ENCODE data around the gene UNK.

UNK gene

DNA sequence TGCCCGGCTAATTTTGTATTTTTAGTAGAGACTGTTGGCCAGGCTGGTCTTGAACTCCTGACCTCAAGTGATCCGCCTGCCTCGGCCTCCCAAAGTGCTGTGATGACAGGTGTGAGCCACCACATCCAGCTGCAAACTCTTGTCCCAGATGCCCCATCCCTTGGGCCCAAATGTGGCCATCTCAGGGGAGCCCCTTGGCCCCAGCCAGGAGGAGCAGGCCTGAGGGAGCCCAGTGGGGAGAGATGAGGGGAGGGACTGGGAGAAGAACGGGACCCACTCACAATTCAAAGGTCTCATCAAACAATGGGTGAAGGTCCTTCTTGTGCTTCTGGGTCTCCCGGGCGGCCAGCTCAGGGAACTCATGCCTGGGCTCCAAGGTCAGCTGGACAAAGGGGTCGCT lies 45.1 kb downstream of the UNK start:
- TF ChIP-seq, protein P1, sequence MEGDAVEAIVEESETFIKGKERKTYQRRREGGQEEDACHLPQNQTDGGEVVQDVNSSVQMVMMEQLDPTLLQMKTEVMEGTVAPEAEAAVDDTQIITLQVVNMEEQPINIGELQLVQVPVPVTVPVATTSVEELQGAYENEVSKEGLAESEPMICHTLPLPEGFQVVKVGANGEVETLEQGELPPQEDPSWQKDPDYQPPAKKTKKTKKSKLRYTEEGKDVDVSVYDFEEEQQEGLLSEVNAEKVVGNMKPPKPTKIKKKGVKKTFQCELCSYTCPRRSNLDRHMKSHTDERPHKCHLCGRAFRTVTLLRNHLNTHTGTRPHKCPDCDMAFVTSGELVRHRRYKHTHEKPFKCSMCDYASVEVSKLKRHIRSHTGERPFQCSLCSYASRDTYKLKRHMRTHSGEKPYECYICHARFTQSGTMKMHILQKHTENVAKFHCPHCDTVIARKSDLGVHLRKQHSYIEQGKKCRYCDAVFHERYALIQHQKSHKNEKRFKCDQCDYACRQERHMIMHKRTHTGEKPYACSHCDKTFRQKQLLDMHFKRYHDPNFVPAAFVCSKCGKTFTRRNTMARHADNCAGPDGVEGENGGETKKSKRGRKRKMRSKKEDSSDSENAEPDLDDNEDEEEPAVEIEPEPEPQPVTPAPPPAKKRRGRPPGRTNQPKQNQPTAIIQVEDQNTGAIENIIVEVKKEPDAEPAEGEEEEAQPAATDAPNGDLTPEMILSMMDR (IDR thresholded peaks at IDR 0.05; ENCODE audit: low read depth, low read length) = no peak

GRCh38 chr17:75830164-75831031 lies 45.8 kb downstream of the UNK start:
- H3K4me3 ChIP-seq (ENCODE audit: low read depth, low read length) = no peak overlapping the region
- TF ChIP-seq, protein P1 (IDR thresholded peaks at IDR 0.05; ENCODE audit: low read depth, low read length) = peak; percentile 61

More for the DNA sequence above, 45.1 kb downstream of the UNK start:
- H3K4me3 ChIP-seq (ENCODE audit: low read depth, low read length) = no peak overlapping the region

DNA sequence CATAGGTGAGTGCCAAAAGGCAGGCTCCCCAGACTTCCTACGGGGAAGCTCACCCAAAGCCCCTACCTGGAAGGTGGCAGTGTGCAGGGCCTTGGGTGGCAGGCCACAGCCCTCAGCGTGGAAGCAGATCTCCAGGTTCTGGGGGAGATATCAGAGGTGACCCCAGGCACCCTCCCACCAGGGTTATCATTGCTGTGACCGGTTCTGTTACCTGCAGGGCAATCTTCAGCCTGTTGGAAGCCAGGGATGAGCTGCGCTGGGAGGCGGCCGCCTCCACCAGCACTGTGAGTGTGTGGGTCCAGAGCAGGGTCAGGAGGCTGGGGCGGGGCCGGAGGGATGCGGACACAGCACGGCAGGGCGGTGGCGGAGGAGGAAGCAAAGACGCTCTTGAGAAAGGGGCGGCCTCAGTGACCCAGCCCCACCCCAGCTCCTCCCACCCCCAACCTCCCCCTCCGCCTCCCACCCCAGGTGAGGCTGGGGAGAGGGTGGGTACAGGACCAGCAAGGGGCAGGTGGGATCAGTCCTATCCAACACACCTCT lies 46.5 kb downstream of the UNK start:
- H3K4me3 ChIP-seq (ENCODE audit: low read depth, low read length) = no peak overlapping the region
- TF ChIP-seq, protein P1 (IDR thresholded peaks at IDR 0.05; ENCODE audit: low read depth, low read length) = no peak

GRCh38 chr17:75832164-75832651 lies 47.6 kb downstream of the UNK start:
- TF ChIP-seq, protein P1 (IDR thresholded peaks at IDR 0.05; ENCODE audit: low read depth, low read length) = no peak
- H3K4me3 ChIP-seq (ENCODE audit: low read depth, low read length) = no peak overlapping the region

DNA sequence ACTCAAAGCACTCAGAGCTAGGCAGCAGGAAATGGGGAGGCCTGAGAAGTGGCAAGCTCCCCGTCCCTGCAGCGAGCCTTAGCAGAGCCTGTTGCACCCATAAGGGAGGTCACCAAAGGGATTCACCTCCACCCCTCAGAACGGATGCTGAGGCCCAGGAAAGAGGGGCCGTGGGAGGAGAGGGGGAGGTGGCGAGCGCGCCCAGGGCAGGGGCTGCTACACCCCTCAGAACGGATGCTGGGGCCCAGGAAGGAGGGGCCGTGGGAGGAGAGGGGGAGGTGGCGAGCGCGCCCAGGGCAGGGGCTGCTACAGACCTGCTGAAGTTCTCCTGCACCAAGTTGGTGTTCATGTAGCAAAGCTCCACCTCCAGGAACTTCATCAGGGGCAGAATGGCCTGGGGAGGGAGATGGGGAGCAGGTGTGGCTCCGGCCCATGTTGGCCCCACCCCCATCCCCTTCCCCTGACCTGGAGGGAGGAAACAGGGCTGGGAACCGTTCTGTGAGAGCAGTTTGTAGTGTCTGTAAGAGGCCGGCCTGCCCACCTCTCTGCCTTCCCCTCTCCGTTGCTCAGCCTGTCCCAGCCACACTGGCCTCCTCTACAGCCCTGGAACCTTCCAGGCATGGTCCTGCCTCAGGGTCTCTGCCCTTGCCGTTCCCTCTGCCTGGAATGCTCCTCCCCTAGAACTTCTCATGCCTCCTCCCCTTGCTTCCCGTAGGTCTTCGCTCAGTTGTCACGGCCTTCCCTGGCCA lies 48.2 kb downstream of the UNK start:
- TF ChIP-seq, protein P1 (IDR thresholded peaks at IDR 0.05; ENCODE audit: low read depth, low read length) = no peak
- no peak overlapping the region for H3K4me3 ChIP-seq (ENCODE audit: low read depth, low read length)

DNA sequence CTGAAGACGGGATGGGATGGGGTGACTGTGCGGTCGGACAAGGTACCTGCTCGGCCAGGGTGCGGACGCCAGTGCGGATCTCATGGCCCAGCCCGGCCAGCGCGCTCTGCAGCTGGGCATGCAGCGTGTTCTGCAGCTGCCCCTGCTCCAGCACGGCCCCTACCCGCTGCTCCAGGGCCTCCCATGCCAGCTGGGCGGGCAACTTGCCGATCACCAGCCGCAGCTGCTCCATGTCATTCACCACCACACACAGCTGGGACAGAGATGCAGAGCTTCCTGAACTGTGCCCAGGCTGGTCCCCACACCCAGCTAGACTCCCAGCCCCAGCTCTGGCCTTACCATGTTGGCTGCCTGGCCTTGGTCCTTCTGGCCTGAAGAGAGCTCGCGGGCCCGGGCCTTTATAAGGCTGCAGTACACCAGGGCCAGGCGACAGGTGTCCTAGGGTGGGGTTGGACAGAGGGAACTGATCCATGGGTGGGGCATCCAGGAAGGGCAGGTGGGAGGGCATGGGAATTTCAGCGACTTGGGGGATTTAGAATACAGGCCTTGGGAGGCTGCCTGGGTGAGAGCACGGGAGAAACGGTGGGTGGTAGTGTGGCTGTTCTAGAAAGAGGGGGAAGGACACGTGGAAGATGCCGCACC lies 49.8 kb downstream of the UNK start:
- no peak overlapping the region for H3K4me3 ChIP-seq (ENCODE audit: low read depth, low read length)

More for the DNA sequence above, 49.8 kb downstream of the UNK start:
- TF ChIP-seq, protein P1 (IDR thresholded peaks at IDR 0.05; ENCODE audit: low read depth, low read length) = no peak

Data from WI38 (cell line).